GM18519 (cell line): ENCODE data around the gene ENOX1.
A peak's percentile ranks its signal among the peaks of the same experiment; 100 is the strongest.

Experiments used
- ATAC-seq: cut with Tn5 transposase; IDR thresholded peaks from one replicate; pipeline ENCODE4 v1.9.1; 2021; ENCODE audit warnings: mild to moderate bottlenecking, moderate library complexity; ENCODE audit not compliant: unreplicated experiment, low FRiP score

The ENOX1 gene

GRCh38 chr13:43405457-43405856 lies 381.3 kb downstream of the ENOX1 start:
- no peak for ATAC-seq

DNA sequence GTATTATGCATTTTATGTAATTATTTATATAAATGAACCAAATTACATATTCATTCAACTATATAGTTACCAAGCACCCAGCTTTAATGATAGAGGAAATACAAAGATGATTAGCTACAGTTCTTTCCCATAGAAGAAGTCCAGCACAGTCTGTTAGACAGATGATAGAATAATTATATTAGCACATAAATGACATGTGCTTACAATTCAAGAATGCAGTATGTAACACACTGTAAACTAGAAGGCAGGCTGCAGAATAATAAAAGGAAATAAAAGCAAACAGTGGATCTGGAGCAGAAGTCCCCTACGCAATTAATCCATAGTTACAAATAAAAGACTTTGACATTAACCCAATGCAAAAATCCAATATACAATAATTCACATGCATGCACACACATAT lies 384.4 kb downstream of the ENOX1 start:
- ATAC-seq, result no peak

DNA sequence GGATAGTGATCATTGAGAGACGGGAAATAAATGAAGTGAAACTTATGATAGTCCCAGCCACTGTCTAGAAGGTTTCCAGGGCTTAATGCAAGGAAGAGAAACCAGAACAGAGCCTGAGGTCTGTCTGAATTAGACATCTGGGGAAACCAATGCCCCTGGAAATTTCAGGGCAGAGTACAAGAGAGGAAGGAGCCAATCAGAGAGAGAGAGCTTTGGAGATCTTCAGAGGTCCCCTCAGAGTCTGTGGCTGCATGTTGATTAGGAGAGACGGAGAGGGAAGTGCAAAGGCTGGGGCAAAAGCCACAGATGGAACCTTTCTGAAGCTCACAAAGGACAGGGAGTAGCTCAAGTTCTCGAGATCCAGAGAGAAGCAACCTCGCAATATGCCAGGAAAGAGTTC lies 385.4 kb downstream of the ENOX1 start:
- ATAC-seq, result no peak

DNA sequence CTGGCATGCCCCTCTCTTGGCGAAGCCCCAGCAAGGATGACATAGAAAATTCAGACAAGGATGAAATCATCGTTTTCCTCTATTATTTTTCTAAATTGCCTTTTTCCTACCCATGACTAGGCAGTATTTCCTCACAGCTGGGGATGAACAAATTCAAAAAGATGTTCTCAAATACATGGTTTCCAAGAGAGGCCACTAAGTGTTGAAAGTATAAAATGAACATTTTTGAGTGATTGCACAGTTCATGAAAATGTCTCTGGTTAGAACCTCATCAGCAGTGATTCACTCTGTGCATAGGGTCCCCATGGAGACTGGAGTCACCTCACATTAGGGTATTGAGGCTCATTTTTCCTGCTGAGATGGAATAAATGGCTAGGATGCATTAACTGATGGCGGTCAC lies 389.7 kb downstream of the ENOX1 start:
- no peak for ATAC-seq

GRCh38 chr13:43391036-43391435 lies 395.7 kb downstream of the ENOX1 start:
- no peak for ATAC-seq

DNA sequence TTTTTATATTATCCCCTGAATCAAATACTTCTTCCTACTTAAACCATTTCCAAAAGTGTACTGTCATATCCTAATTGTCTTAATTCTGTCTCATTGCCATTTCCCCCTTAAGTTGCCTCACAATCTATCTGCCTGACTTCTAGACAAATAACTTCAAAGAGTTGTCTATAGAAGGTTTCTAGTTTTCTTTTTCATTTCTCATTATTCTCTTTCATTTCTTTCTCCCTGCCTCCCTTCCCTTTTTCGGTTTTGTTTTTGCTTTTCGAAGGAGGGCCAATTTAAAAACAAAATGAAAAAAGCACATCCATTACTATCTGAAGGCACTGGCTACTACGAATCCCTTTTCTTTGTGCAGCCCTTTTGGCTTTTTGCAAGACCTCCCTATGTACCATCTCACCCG lies 396.2 kb downstream of the ENOX1 start:
- ATAC-seq, result peak; percentile 64

- no peak for ATAC-seq
These were observed 396.8 kb downstream of the ENOX1 start for GRCh38 chr13:43389983-43390382.

GRCh38 chr13:43389573-43389972 lies 397.2 kb downstream of the ENOX1 start:
- no peak for ATAC-seq

GRCh38 chr13:43388282-43389034 lies 398.3 kb downstream of the ENOX1 start:
- no peak for ATAC-seq

DNA sequence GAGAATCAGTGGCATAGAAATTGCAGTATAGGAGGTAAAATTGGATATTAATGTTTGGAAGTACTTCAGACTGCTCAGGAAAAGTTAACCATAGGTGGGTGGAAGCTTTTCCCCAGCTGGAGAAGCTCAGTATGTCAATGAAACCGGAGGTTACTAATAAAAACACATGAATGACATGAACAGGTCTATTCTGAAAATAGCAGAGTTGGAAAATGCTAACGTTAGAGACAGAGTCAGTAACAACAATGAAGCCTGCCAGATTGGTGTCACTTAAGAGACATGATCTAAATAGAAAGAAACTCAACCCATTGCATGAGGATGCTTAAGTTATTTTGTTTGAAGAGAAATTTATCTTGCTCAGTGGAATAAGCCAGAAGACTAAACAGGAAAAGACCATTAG lies 398.9 kb downstream of the ENOX1 start:
- ATAC-seq, result no peak

DNA sequence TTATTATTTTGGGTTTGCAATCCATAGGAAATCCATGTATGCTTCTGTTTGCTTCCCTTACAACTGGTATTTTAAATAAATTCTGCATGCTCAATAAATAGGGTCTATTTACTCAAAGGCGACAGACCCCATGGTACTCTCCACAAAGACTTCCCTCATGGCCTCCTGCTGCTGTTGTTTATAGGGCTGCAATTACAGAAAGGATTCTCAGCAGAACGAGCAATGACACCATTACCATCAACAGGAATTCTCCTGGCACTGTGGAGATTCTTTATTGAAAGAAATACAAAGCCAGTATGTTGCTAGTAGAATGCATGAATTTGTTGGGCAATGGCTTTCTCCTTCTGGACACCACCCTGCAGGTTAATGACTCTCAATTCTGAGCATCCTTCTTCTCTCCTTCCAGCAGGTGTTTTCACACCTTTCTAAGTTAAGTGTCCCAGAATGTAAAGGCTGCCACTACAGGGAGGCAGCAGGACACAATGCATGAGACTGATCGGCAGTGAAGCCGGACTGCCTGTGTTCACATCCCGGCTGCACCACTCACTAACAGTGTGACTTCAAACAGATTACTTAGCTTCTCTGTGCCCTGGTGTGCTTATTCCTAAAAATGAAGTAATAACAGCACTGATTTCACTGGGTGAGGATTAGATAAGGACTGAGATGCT lies 403.1 kb downstream of the ENOX1 start:
- ATAC-seq, result no peak

GRCh38 chr13:43379738-43380137 lies 407.0 kb downstream of the ENOX1 start:
- no peak for ATAC-seq

- no peak for ATAC-seq
These were observed 408.8 kb downstream of the ENOX1 start for GRCh38 chr13:43377973-43378372.

DNA sequence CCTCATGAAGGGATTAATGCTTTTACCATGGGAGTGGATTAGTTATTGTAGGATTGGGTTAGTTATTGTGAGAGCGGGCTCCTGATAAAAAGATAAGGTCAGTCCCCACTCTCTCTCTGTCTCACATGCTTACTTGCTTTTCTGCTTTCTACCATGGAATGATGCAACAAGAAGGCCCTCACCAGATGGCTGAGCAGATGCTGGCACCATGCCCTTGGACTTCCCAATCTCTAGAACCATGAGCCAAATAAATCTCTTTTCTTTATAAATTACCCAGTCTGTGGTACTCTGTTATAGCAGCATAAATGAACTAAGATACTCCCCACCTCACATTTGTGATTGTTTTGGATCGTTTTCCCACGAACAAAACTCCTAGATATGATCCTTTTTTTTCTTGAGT lies 409.6 kb downstream of the ENOX1 start:
- ATAC-seq, result no peak

DNA sequence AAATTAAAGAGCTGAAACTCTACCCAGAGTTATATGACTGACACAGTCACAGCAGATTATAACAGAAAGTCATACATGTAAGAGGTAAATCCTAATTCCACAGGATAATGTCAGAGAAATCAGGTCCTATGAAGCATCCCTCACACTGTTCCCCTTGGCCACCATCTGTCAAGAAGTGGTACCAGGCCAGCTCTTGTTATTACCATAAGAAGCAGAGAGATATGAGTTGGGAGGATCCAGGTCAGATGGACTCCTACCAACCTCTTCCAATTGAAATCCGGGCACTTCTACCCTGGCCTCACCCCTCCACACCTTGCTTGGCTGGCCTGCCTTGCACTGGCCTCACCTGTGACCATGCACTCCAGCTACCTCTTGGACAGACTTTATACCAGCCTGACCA lies 410.2 kb downstream of the ENOX1 start:
- ATAC-seq, result no peak

DNA sequence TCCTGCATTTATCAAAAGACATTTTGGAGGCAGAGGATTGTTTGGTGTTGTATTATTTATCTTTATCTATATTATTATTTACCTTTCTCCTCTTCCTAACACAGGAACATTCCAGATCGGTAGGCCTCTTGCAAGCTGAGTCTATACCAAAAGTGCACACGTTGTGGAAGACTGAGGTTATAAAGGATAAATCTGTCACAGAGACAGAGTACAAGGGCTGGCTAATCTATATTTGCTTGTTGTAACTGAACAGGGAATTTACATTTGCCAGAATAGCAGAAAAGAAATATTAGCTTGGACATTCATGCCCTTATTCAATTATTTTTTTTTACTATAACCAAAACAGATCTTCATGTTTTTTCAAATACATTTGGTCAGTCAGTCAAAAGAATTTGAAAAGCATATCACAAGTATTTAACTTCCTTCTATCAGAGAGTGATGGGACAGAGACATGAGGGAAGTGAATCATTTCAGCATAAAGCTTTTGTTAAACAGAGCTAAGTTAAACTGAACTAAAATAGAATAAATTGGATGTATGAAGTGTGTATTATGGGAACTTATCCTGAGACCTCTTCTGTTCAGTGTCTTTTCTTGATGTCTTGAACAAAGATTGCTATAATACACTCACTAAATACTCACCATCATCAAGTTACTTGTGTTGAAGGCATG lies 410.8 kb downstream of the ENOX1 start:
- ATAC-seq, result no peak

DNA sequence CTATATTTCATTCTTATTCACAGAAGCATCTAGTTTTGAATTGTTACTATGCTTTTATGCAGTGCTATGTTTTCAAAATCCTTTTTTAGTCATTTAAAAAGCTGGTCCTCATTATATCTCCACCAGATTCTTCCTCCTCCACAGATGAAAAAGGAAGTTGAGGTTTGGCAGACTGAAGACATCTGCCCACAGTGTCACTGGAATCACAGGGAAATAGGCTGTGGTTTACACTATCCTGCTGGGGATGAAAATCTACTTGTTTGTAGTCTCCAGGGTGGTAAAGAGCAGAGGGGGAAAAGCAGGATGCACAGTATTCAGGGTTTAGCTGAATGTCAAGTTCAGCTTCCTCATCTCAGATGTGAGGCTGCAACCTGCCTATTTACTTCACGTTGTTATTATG lies 412.2 kb downstream of the ENOX1 start:
- ATAC-seq, result no peak

- ATAC-seq, result no peak
These were observed 413.4 kb downstream of the ENOX1 start for GRCh38 chr13:43373400-43373799.

DNA sequence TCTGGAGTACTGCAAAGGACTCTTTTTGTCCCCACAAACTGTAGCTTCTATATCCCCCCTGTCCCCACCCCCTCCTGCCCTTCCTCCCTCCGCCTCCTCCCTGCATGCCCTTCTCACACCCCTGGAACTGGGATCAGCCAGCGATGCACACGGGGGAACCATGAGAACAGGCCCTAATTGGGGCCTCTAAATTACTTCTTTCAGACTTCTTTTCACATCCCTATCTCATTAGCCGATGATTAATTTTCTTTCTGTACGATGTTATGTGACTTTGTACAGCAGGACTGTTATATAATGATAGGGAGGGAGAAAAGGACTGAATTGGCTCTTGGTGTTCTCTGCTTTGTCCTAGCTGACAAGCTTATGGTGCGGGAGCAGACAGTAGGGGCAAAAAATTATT lies 415.9 kb downstream of the ENOX1 start:
- ATAC-seq, result no peak

- no peak for ATAC-seq
These were observed 417.5 kb downstream of the ENOX1 start for GRCh38 chr13:43369319-43369718.

GRCh38 chr13:43368003-43368402 lies 418.8 kb downstream of the ENOX1 start:
- no peak for ATAC-seq

DNA sequence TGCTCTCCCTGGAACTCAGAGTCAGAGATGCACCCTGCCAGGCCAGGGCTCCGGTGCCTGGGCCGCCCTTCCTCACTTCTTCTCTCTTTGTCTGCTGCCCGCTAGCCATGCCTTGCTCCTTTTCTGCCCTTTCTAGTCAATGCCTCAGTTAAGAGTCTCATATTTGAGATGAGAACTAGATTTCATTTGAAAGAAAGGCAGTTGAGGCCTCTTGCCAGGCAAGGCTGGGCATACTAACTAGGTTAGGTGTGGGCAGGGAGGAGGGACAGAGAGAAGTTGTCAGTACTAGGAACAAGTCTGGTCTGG lies 421.8 kb downstream of the ENOX1 start:
- no peak for ATAC-seq
